HL-60 (cell line): Measurements from ENCODE around the gene ROBO1.

Experiments used
- DNase-seq, 2 experiments: peaks; one replicate each; pipeline ENCODE4 v3.0.0-alpha.2; 2010 to 2020; ENCODE audit warnings: low read depth in 1 of 2, low spot score in 1 of 2
- H3K27ac ChIP-seq: fragments of 250-450 bp; sonication (Bioruptor Pico); replicated peaks from 2 replicates; pipeline ENCODE4 v1.5.1; 2020; ENCODE audit warnings: mild to moderate bottlenecking, moderate library complexity
- H3K27me3 ChIP-seq: fragments of 250-450 bp; sonication (Bioruptor Pico); 2 replicates; pipeline ENCODE4 v1.5.1; 2021; ENCODE audit warnings: mild to moderate bottlenecking, moderate library complexity; ENCODE audit not compliant: insufficient read depth, poor library complexity, severe bottlenecking
- H3K4me3 ChIP-seq: replicated peaks from 2 replicates; pipeline ENCODE4 v1.5.1; 2011; ENCODE audit warnings: mild to moderate bottlenecking, control low read depth, low read length; ENCODE audit not compliant: insufficient read depth
- CTCF ChIP-seq: IDR thresholded peaks from one replicate; pipeline ENCODE4 v1.5.1; 2011; ENCODE audit warnings: low read length, control low read depth, inconsistent platforms; ENCODE audit not compliant: insufficient read depth
- GABPA ChIP-seq: IDR thresholded peaks from 2 replicates; pipeline ENCODE4 v1.6.1; 2012; ENCODE audit warnings: low read depth
- POLR2AphosphoS5 ChIP-seq: IDR thresholded peaks from 2 replicates; pipeline ENCODE4 v1.6.1; 2012; ENCODE audit warnings: low read depth
- SPI1 ChIP-seq: IDR thresholded peaks from 2 replicates; pipeline ENCODE4 v1.6.1; 2012; ENCODE audit warnings: low read depth, mild to moderate bottlenecking, borderline replicate concordance
- TF ChIP-seq, protein P1 (sequence below): IDR thresholded peaks from 2 replicates; pipeline ENCODE4 v1.6.1; 2012; ENCODE audit warnings: low read depth; ENCODE audit not compliant: insufficient replicate concordance

ROBO1 gene

GRCh38 chr3:78801926-78802561 is 965.8 kb downstream of the ROBO1 start:
- TF ChIP-seq CTCF: no peak
- TF ChIP-seq SPI1: no peak
- TF ChIP-seq GABPA: no peak
- TF ChIP-seq, protein P1, sequence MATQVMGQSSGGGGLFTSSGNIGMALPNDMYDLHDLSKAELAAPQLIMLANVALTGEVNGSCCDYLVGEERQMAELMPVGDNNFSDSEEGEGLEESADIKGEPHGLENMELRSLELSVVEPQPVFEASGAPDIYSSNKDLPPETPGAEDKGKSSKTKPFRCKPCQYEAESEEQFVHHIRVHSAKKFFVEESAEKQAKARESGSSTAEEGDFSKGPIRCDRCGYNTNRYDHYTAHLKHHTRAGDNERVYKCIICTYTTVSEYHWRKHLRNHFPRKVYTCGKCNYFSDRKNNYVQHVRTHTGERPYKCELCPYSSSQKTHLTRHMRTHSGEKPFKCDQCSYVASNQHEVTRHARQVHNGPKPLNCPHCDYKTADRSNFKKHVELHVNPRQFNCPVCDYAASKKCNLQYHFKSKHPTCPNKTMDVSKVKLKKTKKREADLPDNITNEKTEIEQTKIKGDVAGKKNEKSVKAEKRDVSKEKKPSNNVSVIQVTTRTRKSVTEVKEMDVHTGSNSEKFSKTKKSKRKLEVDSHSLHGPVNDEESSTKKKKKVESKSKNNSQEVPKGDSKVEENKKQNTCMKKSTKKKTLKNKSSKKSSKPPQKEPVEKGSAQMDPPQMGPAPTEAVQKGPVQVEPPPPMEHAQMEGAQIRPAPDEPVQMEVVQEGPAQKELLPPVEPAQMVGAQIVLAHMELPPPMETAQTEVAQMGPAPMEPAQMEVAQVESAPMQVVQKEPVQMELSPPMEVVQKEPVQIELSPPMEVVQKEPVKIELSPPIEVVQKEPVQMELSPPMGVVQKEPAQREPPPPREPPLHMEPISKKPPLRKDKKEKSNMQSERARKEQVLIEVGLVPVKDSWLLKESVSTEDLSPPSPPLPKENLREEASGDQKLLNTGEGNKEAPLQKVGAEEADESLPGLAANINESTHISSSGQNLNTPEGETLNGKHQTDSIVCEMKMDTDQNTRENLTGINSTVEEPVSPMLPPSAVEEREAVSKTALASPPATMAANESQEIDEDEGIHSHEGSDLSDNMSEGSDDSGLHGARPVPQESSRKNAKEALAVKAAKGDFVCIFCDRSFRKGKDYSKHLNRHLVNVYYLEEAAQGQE: no peak
- no peak for TF ChIP-seq POLR2AphosphoS5
- no peak for DNase-seq
- no peaks in the 10 kb centered on the region for H3K27me3 ChIP-seq
- no peak overlapping the region for H3K4me3 ChIP-seq
- no peak overlapping the region for H3K27ac ChIP-seq

GRCh38 chr3:78799681-78800080 is 968.1 kb downstream of the ROBO1 start:
- TF ChIP-seq SPI1 (no peak), CTCF (no peak), POLR2AphosphoS5 (no peak), GABPA (no peak)
- TF ChIP-seq, protein P1: no peak

DNA sequence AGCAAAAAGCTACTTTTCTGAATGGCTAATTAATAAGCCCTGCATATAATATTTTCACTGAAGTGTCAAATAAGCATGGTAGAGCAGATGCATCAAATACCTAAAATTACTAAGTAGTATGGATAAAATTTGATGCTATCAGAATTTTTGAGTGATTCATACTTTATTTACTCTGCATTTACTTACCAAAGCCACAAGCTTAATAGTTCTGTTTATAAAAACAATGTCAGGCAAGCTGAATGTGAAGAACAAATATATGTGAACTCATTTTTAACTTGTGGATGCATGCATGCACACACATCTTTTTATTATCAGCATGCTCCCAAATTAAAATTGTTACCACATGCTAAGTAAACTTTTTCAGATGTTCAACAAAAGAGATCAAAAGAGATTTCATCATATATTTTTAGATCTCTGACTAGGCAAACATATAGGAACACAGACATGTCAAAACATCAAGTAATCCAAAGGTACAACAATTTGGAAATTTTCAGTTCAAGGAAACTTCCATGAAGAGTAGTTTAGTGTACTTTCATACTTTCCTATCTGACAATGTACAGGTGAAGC is 969.4 kb downstream of the ROBO1 start:
- TF ChIP-seq SPI1 (no peak), POLR2AphosphoS5 (no peak), CTCF (no peak), GABPA (no peak)
- TF ChIP-seq, protein P1: no peak
- H3K27ac ChIP-seq: no peak overlapping the region
- H3K4me3 ChIP-seq: no peak overlapping the region
- no peak for DNase-seq
- H3K27me3 ChIP-seq: no peaks in the 10 kb centered on the region

More at GRCh38 chr3:78799681-78800080, 968.1 kb downstream of the ROBO1 start:
- Histone ChIP-seq H3K27me3 (no peaks in the 10 kb centered on the region), H3K27ac (no peak overlapping the region), H3K4me3 (no peak overlapping the region)
- no peak for DNase-seq
